Left lobe of liver (tissue), 2 donors: ENCODE data around the gene EFHC1. TPM values are rescaled to one million over a fixed set of nuclear protein-coding genes. Genes with fewer than 3 reads are reported as not detected.

Experiments used
- ATAC-seq: fragments of 200-7000 bp; cut with Tn5 transposase; one replicate; pipeline ENCODE4 v1.9.1; 2020; ENCODE audit warnings: mild to moderate bottlenecking, moderate library complexity
- DNase-seq: peaks from one replicate; pipeline ENCODE4 v3.0.0-alpha.2; 2020; ENCODE audit warnings: low spot score
- total RNA-seq: library from RNA; stranded (reverse); gene quantifications from one replicate; pipeline ENCODE4 v1.2.1, GENCODE V29; 2021
- donor health status: DM: no; HTN: no; CAD: no; lungs with moderate emphysema.
- donor health status: DM: no; HTN: yes; CAD: no.

EFHC1 gene
- total RNA-seq, 1 donor from 2014 or later = 3.9 TPM

- ATAC-seq (no peak), DNase-seq (no peak)
Observed at GRCh38 chr6:52516269-52516668, 96.1 kb downstream of the EFHC1 start.

- DNase-seq = no peak
- no peak for ATAC-seq
Observed at GRCh38 chr6:52516943-52517342, 96.8 kb downstream of the EFHC1 start.

GRCh38 chr6:52517502-52518278, 97.5 kb downstream of the EFHC1 start:
- ATAC-seq = peak; percentile 67

GRCh38 chr6:52518279-52518945, 98.3 kb downstream of the EFHC1 start:
- ATAC-seq = peak; percentile 70
- peak; percentile 79 for DNase-seq

More at GRCh38 chr6:52517502-52518278, 97.5 kb downstream of the EFHC1 start:
- peak; percentile 90 for DNase-seq

- DNase-seq = no peak
Observed at GRCh38 chr6:52519618-52520017, 99.5 kb downstream of the EFHC1 start.

GRCh38 chr6:52522151-52522626, 102.0 kb downstream of the EFHC1 start:
- DNase-seq (peak; percentile 81), ATAC-seq (peak; percentile 75)

More at GRCh38 chr6:52519618-52520017, 99.5 kb downstream of the EFHC1 start:
- ATAC-seq = no peak

- ATAC-seq (no peak), DNase-seq (no peak)
Observed at GRCh38 chr6:52522655-52523054, 102.5 kb downstream of the EFHC1 start.

GRCh38 chr6:52523378-52524142, 103.4 kb downstream of the EFHC1 start:
- no peak for ATAC-seq
- no peak for DNase-seq

GRCh38 chr6:52524918-52525317, 104.8 kb downstream of the EFHC1 start:
- no peak for DNase-seq
- no peak for ATAC-seq

- no peak for DNase-seq
- no peak for ATAC-seq
Observed at GRCh38 chr6:52526634-52527033, 106.5 kb downstream of the EFHC1 start.

GRCh38 chr6:52527436-52527835, 107.3 kb downstream of the EFHC1 start:
- DNase-seq (no peak), ATAC-seq (no peak)

- DNase-seq (no peak), ATAC-seq (no peak)
Observed at GRCh38 chr6:52529311-52529710, 109.2 kb downstream of the EFHC1 start.

- no peak for ATAC-seq
Observed at GRCh38 chr6:52530351-52530750, 110.2 kb downstream of the EFHC1 start.

GRCh38 chr6:52531396-52531795, 111.3 kb downstream of the EFHC1 start:
- ATAC-seq (no peak), DNase-seq (no peak)

More at GRCh38 chr6:52530351-52530750, 110.2 kb downstream of the EFHC1 start:
- DNase-seq = no peak

GRCh38 chr6:52531834-52532233, 111.7 kb downstream of the EFHC1 start:
- ATAC-seq (no peak), DNase-seq (no peak)

GRCh38 chr6:52532457-52532856, 112.3 kb downstream of the EFHC1 start:
- ATAC-seq = no peak
- DNase-seq = no peak

GRCh38 chr6:52533491-52533890, 113.3 kb downstream of the EFHC1 start:
- ATAC-seq (no peak), DNase-seq (no peak)

GRCh38 chr6:52534363-52534762, 114.2 kb downstream of the EFHC1 start:
- DNase-seq (no peak), ATAC-seq (peak; percentile 65)

GRCh38 chr6:52534966-52535390, 114.8 kb downstream of the EFHC1 start:
- ATAC-seq = no peak
- no peak for DNase-seq

- ATAC-seq = no peak
Observed at GRCh38 chr6:52535711-52536423, 115.7 kb downstream of the EFHC1 start.

More at GRCh38 chr6:52535711-52536423, 115.7 kb downstream of the EFHC1 start:
- DNase-seq = no peak
